NCI-H2171 (cell line): Measurements from ENCODE around the gene CSNK1G2.

Source experiments
- DNase-seq: peaks from one replicate; lab custom pipeline; 2025; lab: John Stamatoyannopoulos, UW

The CSNK1G2 gene

GRCh38 chr19:1968279-1969175 lies 27.6 kb downstream of the CSNK1G2 start:
- no peak for DNase-seq

GRCh38 chr19:1969176-1970002 lies 28.4 kb downstream of the CSNK1G2 start:
- DNase-seq = no peak

GRCh38 chr19:1970003-1970805 lies 29.2 kb downstream of the CSNK1G2 start:
- no peak for DNase-seq

GRCh38 chr19:1970806-1971502 lies 30.0 kb downstream of the CSNK1G2 start:
- DNase-seq = no peak

GRCh38 chr19:1974381-1975161 lies 33.6 kb downstream of the CSNK1G2 start:
- no peak for DNase-seq

- DNase-seq = no peak
These were observed 34.1 kb downstream of the CSNK1G2 start for GRCh38 chr19:1975162-1975480.

GRCh38 chr19:1977120-1977519 lies 36.1 kb downstream of the CSNK1G2 start:
- no peak for DNase-seq

- no peak for DNase-seq
These were observed 37.4 kb downstream of the CSNK1G2 start for GRCh38 chr19:1978346-1978894.

- DNase-seq = no peak
These were observed 38.0 kb downstream of the CSNK1G2 start for GRCh38 chr19:1979017-1979416.

GRCh38 chr19:1979642-1980041 lies 38.7 kb downstream of the CSNK1G2 start:
- DNase-seq = no peak

GRCh38 chr19:1980091-1980808 lies 39.3 kb downstream of the CSNK1G2 start:
- DNase-seq = no peak

- no peak for DNase-seq
These were observed 39.8 kb downstream of the CSNK1G2 start for GRCh38 chr19:1980809-1981181.

GRCh38 chr19:1981253-1981652 lies 40.3 kb downstream of the CSNK1G2 start:
- DNase-seq = no peak

- DNase-seq = no peak
These were observed 43.4 kb downstream of the CSNK1G2 start for GRCh38 chr19:1984357-1984756.

GRCh38 chr19:1985588-1986356 lies 44.8 kb downstream of the CSNK1G2 start:
- DNase-seq = no peak

- DNase-seq = no peak
These were observed 45.6 kb downstream of the CSNK1G2 start for GRCh38 chr19:1986357-1987162.

GRCh38 chr19:1987197-1988187 lies 46.5 kb downstream of the CSNK1G2 start:
- DNase-seq = no peak
